Endothelial cell (in vitro differentiated cells): Measurements from ENCODE around the gene GREM2. TPM values are rescaled to one million over a fixed set of nuclear protein-coding genes. Genes with fewer than 3 reads are reported as not detected.

Experiments used
- DNase-seq: peaks from one replicate; pipeline ENCODE4 v3.0.0; 2021; ENCODE audit warnings: low spot score
- H3K27ac Mint-ChIP-seq: one replicate; pipeline ENCODE4 v1.8.0; 2021; ENCODE audit warnings: mixed read lengths, inconsistent platforms; ENCODE audit not compliant: unreplicated experiment
- H3K27me3 Mint-ChIP-seq: one replicate; pipeline ENCODE4 v1.8.0; 2021; ENCODE audit warnings: mild to moderate bottlenecking, moderate library complexity, mixed read lengths, inconsistent platforms; ENCODE audit not compliant: unreplicated experiment
- H3K36me3 Mint-ChIP-seq: one replicate; pipeline ENCODE4 v1.8.0; 2021; ENCODE audit warnings: mild to moderate bottlenecking, low read depth, mixed read lengths, inconsistent platforms; ENCODE audit not compliant: unreplicated experiment
- H3K4me1 Mint-ChIP-seq: one replicate; pipeline ENCODE4 v1.8.0; 2021; ENCODE audit warnings: mild to moderate bottlenecking, mixed read lengths, inconsistent platforms; ENCODE audit not compliant: unreplicated experiment
- H3K4me3 Mint-ChIP-seq: one replicate; pipeline ENCODE4 v1.8.0; 2021; ENCODE audit warnings: mild to moderate bottlenecking, mixed read lengths, inconsistent platforms; ENCODE audit not compliant: unreplicated experiment
- H3K9me3 Mint-ChIP-seq: one replicate; pipeline ENCODE4 v1.8.0; 2021; ENCODE audit warnings: mixed read lengths, inconsistent platforms; ENCODE audit not compliant: unreplicated experiment
- long read RNA-seq: library from polyadenylated mRNA; unstranded; transcript quantifications from one replicate; pipeline ENCODE4 v2.0.0, GENCODE V29; 2020; ENCODE audit not compliant: unreplicated experiment
- total RNA-seq: library from RNA; stranded (reverse); fragmentation: NEBNext Ultra II Directional; extraction: Animal tissue kit (Norgen Biotek cat#: 25700); gene quantifications from one replicate; pipeline ENCODE4 v1.2.1, GENCODE V29; 2021; ENCODE audit not compliant: unreplicated experiment
- TF ChIP-seq, protein P1 (sequence below): fragments of 200-600 bp; sonication (generic); IDR thresholded peaks from one replicate; pipeline ENCODE4 v1.5.0; 2021; ENCODE audit warnings: antibody characterized with exemption; ENCODE audit not compliant: unreplicated experiment

GREM2 gene
- 0.23 TPM for total RNA-seq
- long read RNA-seq = 0 reads

DNA sequence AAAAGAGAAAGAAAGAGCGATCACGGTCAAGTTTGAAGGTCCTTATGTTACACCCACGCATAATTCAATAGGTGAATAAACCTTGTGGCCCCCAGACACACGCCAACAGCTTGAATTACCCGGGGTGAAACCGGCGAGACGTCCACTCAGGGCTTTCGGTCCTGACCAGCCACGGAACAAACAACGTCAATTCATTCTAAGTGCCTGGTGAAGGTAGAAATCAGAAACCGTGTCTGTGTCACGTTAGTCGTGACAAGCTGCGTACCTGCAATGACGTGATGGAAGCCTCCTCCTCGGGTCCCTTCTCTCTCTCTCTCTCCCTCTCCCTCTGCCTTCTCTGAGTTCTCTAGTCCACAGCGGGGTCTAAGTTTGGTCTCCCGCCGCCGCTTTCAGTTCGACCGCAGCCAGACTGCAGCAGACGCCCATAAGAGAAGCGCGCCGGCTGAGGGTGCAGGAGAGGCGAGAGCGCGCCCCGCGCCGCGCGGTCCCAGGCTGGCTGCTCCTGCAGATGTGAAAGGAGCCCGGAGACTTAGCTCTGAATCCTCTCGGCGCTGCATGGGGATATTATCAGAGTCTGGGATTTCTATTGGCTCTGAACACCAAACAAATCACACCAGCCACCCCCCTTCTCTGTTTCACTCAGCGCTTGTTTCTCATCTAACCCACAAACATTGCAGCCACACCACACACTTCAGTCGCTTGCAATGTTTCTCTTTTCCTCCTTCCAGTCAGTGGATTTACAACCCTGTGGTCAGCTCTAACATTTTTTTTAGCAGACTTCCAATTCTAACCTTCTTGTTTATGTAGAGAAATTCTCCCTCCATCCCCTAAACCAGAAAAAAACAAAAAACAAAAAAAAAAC is at the start of gene GREM2:
TSS of gene GREM2 (minus strand) at position 537 of the 862 bp plus-strand sequence. CDS start 118,680 bp downstream, outside the sequence.
- peak within 1 kb of the TSS; percentile 87 for H3K4me3 Mint-ChIP-seq
- H3K9me3 Mint-ChIP-seq = no peaks in the 10 kb centered on the region
- H3K4me1 Mint-ChIP-seq = peaks cover 16% of the 10 kb centered on the region
- peaks cover 7% of the 10 kb centered on the region for H3K27me3 Mint-ChIP-seq
- H3K27ac Mint-ChIP-seq = no peak within 1 kb of the TSS
- no peaks in the 10 kb centered on the region for H3K36me3 Mint-ChIP-seq
- DNase-seq = peak; percentile 53
- TF ChIP-seq, protein P1, sequence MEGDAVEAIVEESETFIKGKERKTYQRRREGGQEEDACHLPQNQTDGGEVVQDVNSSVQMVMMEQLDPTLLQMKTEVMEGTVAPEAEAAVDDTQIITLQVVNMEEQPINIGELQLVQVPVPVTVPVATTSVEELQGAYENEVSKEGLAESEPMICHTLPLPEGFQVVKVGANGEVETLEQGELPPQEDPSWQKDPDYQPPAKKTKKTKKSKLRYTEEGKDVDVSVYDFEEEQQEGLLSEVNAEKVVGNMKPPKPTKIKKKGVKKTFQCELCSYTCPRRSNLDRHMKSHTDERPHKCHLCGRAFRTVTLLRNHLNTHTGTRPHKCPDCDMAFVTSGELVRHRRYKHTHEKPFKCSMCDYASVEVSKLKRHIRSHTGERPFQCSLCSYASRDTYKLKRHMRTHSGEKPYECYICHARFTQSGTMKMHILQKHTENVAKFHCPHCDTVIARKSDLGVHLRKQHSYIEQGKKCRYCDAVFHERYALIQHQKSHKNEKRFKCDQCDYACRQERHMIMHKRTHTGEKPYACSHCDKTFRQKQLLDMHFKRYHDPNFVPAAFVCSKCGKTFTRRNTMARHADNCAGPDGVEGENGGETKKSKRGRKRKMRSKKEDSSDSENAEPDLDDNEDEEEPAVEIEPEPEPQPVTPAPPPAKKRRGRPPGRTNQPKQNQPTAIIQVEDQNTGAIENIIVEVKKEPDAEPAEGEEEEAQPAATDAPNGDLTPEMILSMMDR = no peak

- no peak overlapping the region for H3K4me3 Mint-ChIP-seq
- H3K36me3 Mint-ChIP-seq = no peaks in the 10 kb centered on the region
- no peaks in the 10 kb centered on the region for H3K9me3 Mint-ChIP-seq
- TF ChIP-seq, protein P1 = no peak
- no peaks in the 10 kb centered on the region for H3K4me1 Mint-ChIP-seq
- no peak overlapping the region for H3K27ac Mint-ChIP-seq
- DNase-seq = no peak
- H3K27me3 Mint-ChIP-seq = no peaks in the 10 kb centered on the region
Observed at GRCh38 chr1:240658312-240658960, 46.5 kb upstream of the GREM2 start.

- H3K27ac Mint-ChIP-seq = no peak overlapping the region
- no peak overlapping the region for H3K4me3 Mint-ChIP-seq
- no peak for DNase-seq
- H3K9me3 Mint-ChIP-seq = no peaks in the 10 kb centered on the region
- H3K4me1 Mint-ChIP-seq = no peaks in the 10 kb centered on the region
- no peaks in the 10 kb centered on the region for H3K27me3 Mint-ChIP-seq
- H3K36me3 Mint-ChIP-seq = no peaks in the 10 kb centered on the region
- TF ChIP-seq, protein P1 = no peak
Observed at GRCh38 chr1:240656531-240656930, 44.6 kb upstream of the GREM2 start.

DNA sequence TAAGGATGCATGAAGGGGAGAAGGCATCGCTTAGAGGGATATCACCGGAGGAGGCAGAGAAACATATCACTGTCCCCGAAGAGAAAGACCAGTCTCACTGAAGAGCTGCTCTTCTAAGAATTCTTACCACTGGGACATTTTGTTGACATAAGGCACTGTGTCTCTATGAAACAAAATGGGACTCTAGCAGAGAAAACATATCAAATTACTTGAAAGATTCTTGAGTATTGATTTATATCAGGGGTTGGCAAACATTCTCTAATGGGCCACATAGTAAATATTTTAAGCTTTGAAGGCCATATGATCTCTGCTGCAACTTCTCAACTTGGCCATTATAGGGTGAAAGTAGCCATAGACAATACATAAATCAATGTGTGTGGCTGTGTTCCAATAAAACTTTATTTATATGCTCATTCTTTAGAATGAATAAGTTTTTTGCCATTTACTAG is 41.0 kb upstream of the GREM2 start:
- Mint-ChIP-seq H3K36me3 (no peaks in the 10 kb centered on the region), H3K4me1 (no peaks in the 10 kb centered on the region), H3K27me3 (no peaks in the 10 kb centered on the region), H3K4me3 (no peak overlapping the region), H3K9me3 (no peaks in the 10 kb centered on the region), H3K27ac (no peak overlapping the region)
- TF ChIP-seq, protein P1 = no peak
- DNase-seq = no peak

- H3K36me3 Mint-ChIP-seq = no peaks in the 10 kb centered on the region
- TF ChIP-seq, protein P1 = no peak
- H3K27ac Mint-ChIP-seq = no peak overlapping the region
- no peaks in the 10 kb centered on the region for H3K4me1 Mint-ChIP-seq
- no peaks in the 10 kb centered on the region for H3K9me3 Mint-ChIP-seq
- H3K4me3 Mint-ChIP-seq = no peak overlapping the region
- no peaks in the 10 kb centered on the region for H3K27me3 Mint-ChIP-seq
- DNase-seq = no peak
Observed at GRCh38 chr1:240652549-240652948, 40.6 kb upstream of the GREM2 start.
